ENCODE data around the gene PIGH.
"Not testable (repeated sequence)": the region's sequence is repeated elsewhere in the genome, so short reads cannot be mapped to it uniquely, and the experiment has no call there.

PIGH gene

DNA sequence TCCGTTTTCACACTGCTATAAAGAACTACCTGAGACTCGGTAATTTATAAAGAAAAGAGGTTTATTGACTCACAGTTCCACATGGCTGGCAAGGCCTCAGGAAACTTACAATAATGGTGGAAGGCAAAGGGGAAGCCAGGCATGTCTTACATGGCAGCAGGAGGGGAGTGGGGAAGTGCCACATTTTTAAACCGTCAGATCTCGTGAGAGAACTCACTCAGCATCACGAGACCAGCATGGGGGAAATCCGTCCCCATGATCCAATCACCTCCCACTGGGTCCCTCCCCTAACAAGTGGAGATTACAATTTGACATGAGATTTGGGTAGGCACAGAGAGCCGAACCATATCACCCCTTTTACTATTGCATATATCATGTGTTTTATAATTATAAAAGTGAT lies 2.0 kb upstream of the PIGH start:
- TF ChIP-seq ZNF8 (CRISPR knock-in tag; IDR thresholded peaks at IDR 0.05), result no peak
- no peak for TF ChIP-seq TSHZ2 (CRISPR knock-in tag; IDR thresholded peaks at IDR 0.05)
- no peak for TF ChIP-seq ARNTL (CRISPR knock-in tag; IDR thresholded peaks at IDR 0.05; ENCODE audit: borderline replicate concordance, low read depth)
- TF ChIP-seq PATZ1 (CRISPR knock-in tag; IDR thresholded peaks at IDR 0.05; ENCODE audit: borderline replicate concordance), result no peak
- TF ChIP-seq GLIS3 (CRISPR knock-in tag; IDR thresholded peaks at IDR 0.05), result no peak
- TF ChIP-seq RARB (CRISPR knock-in tag; IDR thresholded peaks at IDR 0.05), result no peak
- TF ChIP-seq, protein P1, sequence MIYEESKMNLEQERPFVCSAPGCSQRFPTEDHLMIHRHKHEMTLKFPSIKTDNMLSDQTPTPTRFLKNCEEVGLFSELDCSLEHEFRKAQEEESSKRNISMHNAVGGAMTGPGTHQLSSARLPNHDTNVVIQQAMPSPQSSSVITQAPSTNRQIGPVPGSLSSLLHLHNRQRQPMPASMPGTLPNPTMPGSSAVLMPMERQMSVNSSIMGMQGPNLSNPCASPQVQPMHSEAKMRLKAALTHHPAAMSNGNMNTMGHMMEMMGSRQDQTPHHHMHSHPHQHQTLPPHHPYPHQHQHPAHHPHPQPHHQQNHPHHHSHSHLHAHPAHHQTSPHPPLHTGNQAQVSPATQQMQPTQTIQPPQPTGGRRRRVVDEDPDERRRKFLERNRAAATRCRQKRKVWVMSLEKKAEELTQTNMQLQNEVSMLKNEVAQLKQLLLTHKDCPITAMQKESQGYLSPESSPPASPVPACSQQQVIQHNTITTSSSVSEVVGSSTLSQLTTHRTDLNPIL (CRISPR knock-in tag; IDR thresholded peaks at IDR 0.05; ENCODE audit: low read depth), result no peak
- TF ChIP-seq, protein P2, sequence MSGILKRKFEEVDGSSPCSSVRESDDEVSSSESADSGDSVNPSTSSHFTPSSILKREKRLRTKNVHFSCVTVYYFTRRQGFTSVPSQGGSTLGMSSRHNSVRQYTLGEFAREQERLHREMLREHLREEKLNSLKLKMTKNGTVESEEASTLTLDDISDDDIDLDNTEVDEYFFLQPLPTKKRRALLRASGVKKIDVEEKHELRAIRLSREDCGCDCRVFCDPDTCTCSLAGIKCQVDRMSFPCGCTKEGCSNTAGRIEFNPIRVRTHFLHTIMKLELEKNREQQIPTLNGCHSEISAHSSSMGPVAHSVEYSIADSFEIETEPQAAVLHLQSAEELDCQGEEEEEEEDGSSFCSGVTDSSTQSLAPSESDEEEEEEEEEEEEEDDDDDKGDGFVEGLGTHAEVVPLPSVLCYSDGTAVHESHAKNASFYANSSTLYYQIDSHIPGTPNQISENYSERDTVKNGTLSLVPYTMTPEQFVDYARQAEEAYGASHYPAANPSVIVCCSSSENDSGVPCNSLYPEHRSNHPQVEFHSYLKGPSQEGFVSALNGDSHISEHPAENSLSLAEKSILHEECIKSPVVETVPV (CRISPR knock-in tag; IDR thresholded peaks at IDR 0.05), result no peak
- TF ChIP-seq TCF4 (CRISPR knock-in tag; IDR thresholded peaks at IDR 0.05; ENCODE audit: borderline replicate concordance), result no peak
- TF ChIP-seq OSR1 (CRISPR knock-in tag; IDR thresholded peaks at IDR 0.05), result no peak
- no peak for TF ChIP-seq ZFP3 (CRISPR knock-in tag; IDR thresholded peaks at IDR 0.05)
- no peak for TF ChIP-seq ZC3H10 (CRISPR knock-in tag; IDR thresholded peaks at IDR 0.05)
- no peak for TF ChIP-seq ISL1 (CRISPR knock-in tag; IDR thresholded peaks at IDR 0.05)
- TF ChIP-seq SNAI2 (CRISPR knock-in tag; IDR thresholded peaks at IDR 0.05), result no peak
- TF ChIP-seq, protein P3, sequence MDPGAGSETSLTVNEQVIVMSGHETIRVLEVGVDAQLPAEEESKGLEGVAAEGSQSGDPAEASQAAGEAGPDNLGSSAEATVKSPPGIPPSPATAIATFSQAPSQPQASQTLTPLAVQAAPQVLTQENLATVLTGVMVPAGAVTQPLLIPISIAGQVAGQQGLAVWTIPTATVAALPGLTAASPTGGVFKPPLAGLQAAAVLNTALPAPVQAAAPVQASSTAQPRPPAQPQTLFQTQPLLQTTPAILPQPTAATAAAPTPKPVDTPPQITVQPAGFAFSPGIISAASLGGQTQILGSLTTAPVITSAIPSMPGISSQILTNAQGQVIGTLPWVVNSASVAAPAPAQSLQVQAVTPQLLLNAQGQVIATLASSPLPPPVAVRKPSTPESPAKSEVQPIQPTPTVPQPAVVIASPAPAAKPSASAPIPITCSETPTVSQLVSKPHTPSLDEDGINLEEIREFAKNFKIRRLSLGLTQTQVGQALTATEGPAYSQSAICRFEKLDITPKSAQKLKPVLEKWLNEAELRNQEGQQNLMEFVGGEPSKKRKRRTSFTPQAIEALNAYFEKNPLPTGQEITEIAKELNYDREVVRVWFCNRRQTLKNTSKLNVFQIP (CRISPR knock-in tag; IDR thresholded peaks at IDR 0.05; ENCODE audit: borderline replicate concordance, low read depth), result no peak
- TF ChIP-seq TOX (CRISPR knock-in tag; IDR thresholded peaks at IDR 0.05; ENCODE audit: borderline replicate concordance), result no peak
- no peak for TF ChIP-seq PPARA (CRISPR knock-in tag; IDR thresholded peaks at IDR 0.05; ENCODE audit: borderline replicate concordance)
- no peak for TF ChIP-seq ZFP30 (CRISPR knock-in tag; IDR thresholded peaks at IDR 0.05)
- TF ChIP-seq ZNF70 (CRISPR knock-in tag; IDR thresholded peaks at IDR 0.05), result no peak
- no peak for ATAC-seq

DNA sequence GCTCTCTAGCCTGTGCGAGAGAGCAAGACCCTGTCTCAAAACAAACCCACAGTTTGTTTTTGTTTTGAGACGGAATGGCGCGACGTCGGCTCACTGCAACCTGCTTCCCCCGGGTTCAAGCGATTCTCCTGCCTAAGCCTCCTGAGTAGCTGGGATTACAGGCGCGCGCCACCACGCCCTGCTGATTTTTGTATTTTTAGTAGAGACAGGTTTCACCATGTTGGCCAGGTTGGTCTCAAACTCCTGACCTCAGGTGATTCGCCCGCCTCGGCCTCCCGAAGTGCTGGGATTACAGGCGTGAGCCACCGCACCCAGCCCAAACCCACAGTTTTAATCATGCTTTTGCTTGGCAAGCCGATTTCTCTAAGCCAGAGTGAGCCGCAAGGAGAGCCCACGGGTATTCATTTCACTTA lies 500 bp upstream of the PIGH start:
- ATAC-seq, result not testable (repeated sequence)

GRCh38 chr14:67595392-67595791 lies 4.7 kb downstream of the PIGH start:
- TF ChIP-seq ZFP30 (CRISPR knock-in tag; IDR thresholded peaks at IDR 0.05) (no peak), BACH2 (CRISPR knock-in tag; IDR thresholded peaks at IDR 0.05; ENCODE audit: borderline replicate concordance) (no peak), ZFP3 (CRISPR knock-in tag; IDR thresholded peaks at IDR 0.05) (no peak), PPARA (CRISPR knock-in tag; IDR thresholded peaks at IDR 0.05; ENCODE audit: borderline replicate concordance) (no peak), GLIS3 (CRISPR knock-in tag; IDR thresholded peaks at IDR 0.05) (no peak), TSHZ2 (CRISPR knock-in tag; IDR thresholded peaks at IDR 0.05) (no peak), TOX (CRISPR knock-in tag; IDR thresholded peaks at IDR 0.05; ENCODE audit: borderline replicate concordance) (no peak), TCF4 (CRISPR knock-in tag; IDR thresholded peaks at IDR 0.05; ENCODE audit: borderline replicate concordance) (no peak), ESRRG (CRISPR knock-in tag; IDR thresholded peaks at IDR 0.05) (no peak), ZC3H10 (CRISPR knock-in tag; IDR thresholded peaks at IDR 0.05) (no peak), CSDC2 (CRISPR knock-in tag; IDR thresholded peaks at IDR 0.05) (no peak), ZNF8 (CRISPR knock-in tag; IDR thresholded peaks at IDR 0.05) (no peak), RARB (CRISPR knock-in tag; IDR thresholded peaks at IDR 0.05) (no peak)
- TF ChIP-seq, protein P3 (CRISPR knock-in tag; IDR thresholded peaks at IDR 0.05; ENCODE audit: borderline replicate concordance, low read depth), result no peak
- no peak for ATAC-seq

DNA sequence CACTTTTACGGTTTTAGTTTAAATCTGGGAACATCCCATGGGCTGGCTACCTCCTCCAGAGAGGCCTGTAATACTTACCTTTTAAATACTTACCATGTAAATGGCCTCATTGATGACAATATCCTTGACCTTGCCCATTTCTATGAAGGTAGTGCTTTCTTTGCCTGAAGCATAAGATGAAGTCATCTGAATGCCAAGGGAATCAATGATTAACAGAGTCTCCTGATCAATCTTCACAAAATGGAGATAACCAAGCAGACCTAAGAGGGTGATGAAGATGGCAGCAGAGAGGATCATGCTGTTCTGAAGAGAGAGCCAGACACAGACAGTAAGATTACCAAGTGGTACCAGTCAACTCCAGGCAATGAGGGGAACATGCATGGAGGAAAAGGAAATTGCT lies 6.4 kb downstream of the PIGH start:
- ATAC-seq, result not testable (repeated sequence)

All from SK-N-SH treated with all-trans-retinoic acid at 6 μM for 48 hours (cell line).